Measurements from ENCODE around the gene SLC12A9.

DNA sequence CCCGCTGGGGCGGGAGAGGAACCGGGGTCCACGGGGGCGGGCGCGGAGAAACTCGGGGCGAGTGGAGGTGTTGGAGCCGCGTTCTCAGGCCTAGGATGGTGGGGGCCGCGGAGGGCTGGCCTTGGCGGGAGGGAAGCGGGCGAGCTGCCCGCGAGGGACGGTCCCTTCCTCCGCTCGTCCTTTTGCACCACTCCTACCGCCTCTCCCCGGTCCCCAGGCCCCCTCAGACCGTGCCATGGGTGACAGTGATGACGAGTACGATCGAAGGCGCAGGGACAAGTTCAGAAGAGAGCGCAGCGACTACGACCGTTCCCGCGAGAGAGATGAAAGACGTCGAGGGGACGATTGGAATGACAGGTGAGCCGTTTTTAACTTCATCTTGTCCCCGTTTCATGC lies 22.8 kb downstream of the SLC12A9 start:
- TF ChIP-seq, protein P1, sequence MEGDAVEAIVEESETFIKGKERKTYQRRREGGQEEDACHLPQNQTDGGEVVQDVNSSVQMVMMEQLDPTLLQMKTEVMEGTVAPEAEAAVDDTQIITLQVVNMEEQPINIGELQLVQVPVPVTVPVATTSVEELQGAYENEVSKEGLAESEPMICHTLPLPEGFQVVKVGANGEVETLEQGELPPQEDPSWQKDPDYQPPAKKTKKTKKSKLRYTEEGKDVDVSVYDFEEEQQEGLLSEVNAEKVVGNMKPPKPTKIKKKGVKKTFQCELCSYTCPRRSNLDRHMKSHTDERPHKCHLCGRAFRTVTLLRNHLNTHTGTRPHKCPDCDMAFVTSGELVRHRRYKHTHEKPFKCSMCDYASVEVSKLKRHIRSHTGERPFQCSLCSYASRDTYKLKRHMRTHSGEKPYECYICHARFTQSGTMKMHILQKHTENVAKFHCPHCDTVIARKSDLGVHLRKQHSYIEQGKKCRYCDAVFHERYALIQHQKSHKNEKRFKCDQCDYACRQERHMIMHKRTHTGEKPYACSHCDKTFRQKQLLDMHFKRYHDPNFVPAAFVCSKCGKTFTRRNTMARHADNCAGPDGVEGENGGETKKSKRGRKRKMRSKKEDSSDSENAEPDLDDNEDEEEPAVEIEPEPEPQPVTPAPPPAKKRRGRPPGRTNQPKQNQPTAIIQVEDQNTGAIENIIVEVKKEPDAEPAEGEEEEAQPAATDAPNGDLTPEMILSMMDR (IDR thresholded peaks at IDR 0.05): no peak
- no peak for TF ChIP-seq EP300 (IDR thresholded peaks at IDR 0.05)
- no peak for TF ChIP-seq POLR2AphosphoS5 (IDR thresholded peaks at IDR 0.05)
